Fibroblast of lung (primary cell): ENCODE results near the gene GRIK4.

Experiments
- EZH2 ChIP-seq: IDR thresholded peaks from 2 replicates; pipeline ENCODE4 v1.5.1; 2012; ENCODE audit warnings: low read length, control low read depth, mild to moderate bottlenecking; ENCODE audit errors: missing control alignments
- TF ChIP-seq, protein P1 (sequence below), 2 donors: IDR thresholded peaks in 1 of 2; conservative IDR thresholded peaks in 1 of 2; 1 replicate in 1 of 2; 2 replicates in 1 of 2; pipeline ENCODE4 v1.5.1; 2011 to 2012; ENCODE audit warnings: low read length in 2 of 2, control low read depth in 1 of 2, inconsistent platforms in 1 of 2, low read depth in 1 of 2, mild to moderate bottlenecking in 1 of 2

DNA sequence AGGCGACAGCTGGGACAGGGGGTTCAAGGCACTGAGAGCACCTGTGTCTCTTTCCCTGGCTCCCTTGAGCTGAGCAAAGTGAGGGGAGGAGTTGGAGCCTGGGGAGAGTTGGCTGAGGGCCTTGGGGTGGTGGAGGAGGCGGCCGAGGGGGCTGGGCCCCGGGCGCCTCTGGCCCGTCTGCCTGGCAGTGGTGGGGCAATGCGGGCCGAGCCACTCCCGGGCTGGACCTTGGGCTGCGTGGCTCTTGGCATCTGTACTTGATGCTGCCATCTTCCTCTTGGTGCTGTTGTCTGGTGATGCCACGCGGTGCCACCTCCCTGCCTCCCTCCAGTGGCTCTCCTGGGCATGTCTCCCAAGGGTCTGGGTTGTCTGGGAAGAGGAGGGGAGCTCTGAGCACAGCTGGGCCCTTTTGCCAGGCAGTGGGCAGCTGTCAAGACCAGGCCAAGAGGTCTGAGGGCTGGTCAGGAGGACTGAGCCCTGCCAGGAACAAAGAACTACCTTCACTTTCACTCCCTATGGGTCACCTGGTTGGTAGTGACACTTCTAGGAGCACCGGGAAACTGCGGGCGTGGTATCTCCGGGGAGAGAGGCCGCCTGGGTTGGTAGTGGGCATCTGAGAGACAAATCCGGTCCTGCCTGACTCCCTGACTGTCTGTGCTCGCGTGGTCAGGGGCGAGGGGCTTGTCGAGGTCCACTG is 1.3 kb downstream of the GRIK4 start:
- TF ChIP-seq, protein P1, sequence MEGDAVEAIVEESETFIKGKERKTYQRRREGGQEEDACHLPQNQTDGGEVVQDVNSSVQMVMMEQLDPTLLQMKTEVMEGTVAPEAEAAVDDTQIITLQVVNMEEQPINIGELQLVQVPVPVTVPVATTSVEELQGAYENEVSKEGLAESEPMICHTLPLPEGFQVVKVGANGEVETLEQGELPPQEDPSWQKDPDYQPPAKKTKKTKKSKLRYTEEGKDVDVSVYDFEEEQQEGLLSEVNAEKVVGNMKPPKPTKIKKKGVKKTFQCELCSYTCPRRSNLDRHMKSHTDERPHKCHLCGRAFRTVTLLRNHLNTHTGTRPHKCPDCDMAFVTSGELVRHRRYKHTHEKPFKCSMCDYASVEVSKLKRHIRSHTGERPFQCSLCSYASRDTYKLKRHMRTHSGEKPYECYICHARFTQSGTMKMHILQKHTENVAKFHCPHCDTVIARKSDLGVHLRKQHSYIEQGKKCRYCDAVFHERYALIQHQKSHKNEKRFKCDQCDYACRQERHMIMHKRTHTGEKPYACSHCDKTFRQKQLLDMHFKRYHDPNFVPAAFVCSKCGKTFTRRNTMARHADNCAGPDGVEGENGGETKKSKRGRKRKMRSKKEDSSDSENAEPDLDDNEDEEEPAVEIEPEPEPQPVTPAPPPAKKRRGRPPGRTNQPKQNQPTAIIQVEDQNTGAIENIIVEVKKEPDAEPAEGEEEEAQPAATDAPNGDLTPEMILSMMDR (conservative IDR thresholded peaks at IDR 0.05 in 1 of 2, IDR thresholded peaks at IDR 0.05 in 1 of 2; ENCODE audit: low read depth in 1 of 2, low read length in 2 of 2): peak in 1 of 2 donors; percentile 8
- TF ChIP-seq EZH2: no peak
